ENCODE measurements around the gene CYB5R2.

GRCh38 chr11:7675631-7676030 lies 2.3 kb upstream of the CYB5R2 start:
- TF ChIP-seq CTCF (IDR thresholded peaks at IDR 0.05) (no peak), POLR2AphosphoS5 (IDR thresholded peaks at IDR 0.05) (no peak), POLR2A (IDR thresholded peaks at IDR 0.05) (no peak), EP300 (IDR thresholded peaks at IDR 0.05) (no peak)
